ENCODE data around the gene LSAMP. TPM values are rescaled to one million over a fixed set of nuclear protein-coding genes. Genes with fewer than 3 reads are reported as not detected.

The LSAMP gene
- total RNA-seq, 4 donors from 2014 or later, result 1.2 to 3.0 (median 1.8) TPM

DNA sequence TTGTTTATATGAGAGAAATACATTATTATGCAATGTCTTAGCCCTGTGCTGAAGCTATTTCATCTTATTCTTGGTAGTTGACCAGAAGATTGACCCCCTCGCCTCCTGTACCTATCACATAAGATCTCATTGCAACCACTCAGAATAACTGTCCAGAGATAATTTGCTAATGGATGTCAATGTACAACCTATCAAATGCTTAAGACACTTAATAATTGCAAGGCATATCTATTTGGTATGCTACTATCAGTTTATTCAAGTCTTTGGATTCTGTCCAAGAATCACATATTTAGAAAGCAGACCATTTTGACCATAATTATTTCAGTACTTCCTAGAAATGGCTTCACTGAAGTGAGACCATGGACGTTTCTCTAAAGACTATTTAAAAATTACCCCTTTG is 580.4 kb downstream of the LSAMP start:
- intact Hi-C loops (cut with DNase I), result no loop called here

DNA sequence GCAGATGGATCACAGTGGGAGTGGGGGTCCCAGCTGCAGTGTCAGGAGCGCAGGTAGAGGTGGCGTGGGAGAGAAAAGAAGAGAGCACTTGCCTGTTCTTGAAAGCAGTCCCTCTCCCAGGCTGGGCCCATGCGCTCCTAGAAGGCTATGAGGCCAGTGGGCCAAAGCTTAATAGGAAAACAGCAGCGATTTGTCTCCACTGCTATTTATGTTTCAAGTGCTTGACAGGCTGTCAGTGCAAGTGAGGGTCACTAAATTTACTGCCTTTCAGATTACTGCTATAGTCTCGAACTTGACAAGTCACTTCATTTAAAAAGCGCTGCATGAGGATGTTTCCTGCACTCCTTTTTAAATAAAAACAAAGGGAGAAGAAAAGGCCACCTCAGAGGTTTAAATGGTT is 582.4 kb downstream of the LSAMP start:
- Histone ChIP-seq H3K27me3 (no peaks in the 10 kb centered on the region), H3K4me3 (no peak overlapping the region)
- 83% methylated on average over 6 of the region's 6 CpGs for WGBS

More for the DNA sequence above, 580.4 kb downstream of the LSAMP start:
- H3K9me3 ChIP-seq, result no peaks in the 10 kb centered on the region
- H3K36me3 ChIP-seq, result no peaks in the 10 kb centered on the region
- H3K4me1 ChIP-seq, result peaks cover 0 to 6% (median 0%) of the 10 kb centered on the region in 4 donors
- no peak overlapping the region for H3K4me3 ChIP-seq
- TF ChIP-seq POLR2A (IDR thresholded peaks at IDR 0.05; ENCODE audit: low read depth), result no peak
- 48% methylated on average over 2 of the region's 2 CpGs for WGBS
- H3K27me3 ChIP-seq, result no peaks in the 10 kb centered on the region
- H3K27ac ChIP-seq (replicated peaks in 1 of 4), result no peak overlapping the region
- DNase-seq (ENCODE audit: extremely low spot score), result no peak

DNA sequence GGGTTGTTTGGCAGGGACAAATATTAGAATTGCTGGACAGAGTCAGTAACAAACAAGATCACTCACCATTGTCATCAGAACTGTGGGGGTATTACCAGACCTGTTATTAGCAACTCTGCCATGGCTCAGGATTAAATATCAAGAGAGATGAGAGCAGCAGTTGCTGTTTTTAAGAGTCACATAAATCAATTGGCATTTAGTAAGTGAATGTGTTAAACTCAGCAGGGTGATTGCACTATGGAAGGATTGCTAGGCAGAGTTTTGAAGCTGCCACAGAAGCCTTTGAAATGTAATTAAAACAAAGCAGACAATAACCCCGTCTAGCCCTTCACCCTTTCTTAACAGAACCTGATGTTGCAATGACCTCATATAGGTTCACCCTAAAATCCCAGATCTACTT is 583.2 kb downstream of the LSAMP start:
- no peaks in the 10 kb centered on the region for H3K9me3 ChIP-seq
- intact Hi-C loops (cut with DNase I), result no loop called here
- no peak overlapping the region for H3K27ac ChIP-seq (replicated peaks in 1 of 4)
- H3K4me3 ChIP-seq, result no peak overlapping the region
- no peak for TF ChIP-seq EP300 (IDR thresholded peaks at IDR 0.05)
- no peak for TF ChIP-seq POLR2A (IDR thresholded peaks at IDR 0.05; ENCODE audit: low read depth)
- no peak for TF ChIP-seq POLR2AphosphoS5 (IDR thresholded peaks at IDR 0.05)
- TF ChIP-seq, protein P1, sequence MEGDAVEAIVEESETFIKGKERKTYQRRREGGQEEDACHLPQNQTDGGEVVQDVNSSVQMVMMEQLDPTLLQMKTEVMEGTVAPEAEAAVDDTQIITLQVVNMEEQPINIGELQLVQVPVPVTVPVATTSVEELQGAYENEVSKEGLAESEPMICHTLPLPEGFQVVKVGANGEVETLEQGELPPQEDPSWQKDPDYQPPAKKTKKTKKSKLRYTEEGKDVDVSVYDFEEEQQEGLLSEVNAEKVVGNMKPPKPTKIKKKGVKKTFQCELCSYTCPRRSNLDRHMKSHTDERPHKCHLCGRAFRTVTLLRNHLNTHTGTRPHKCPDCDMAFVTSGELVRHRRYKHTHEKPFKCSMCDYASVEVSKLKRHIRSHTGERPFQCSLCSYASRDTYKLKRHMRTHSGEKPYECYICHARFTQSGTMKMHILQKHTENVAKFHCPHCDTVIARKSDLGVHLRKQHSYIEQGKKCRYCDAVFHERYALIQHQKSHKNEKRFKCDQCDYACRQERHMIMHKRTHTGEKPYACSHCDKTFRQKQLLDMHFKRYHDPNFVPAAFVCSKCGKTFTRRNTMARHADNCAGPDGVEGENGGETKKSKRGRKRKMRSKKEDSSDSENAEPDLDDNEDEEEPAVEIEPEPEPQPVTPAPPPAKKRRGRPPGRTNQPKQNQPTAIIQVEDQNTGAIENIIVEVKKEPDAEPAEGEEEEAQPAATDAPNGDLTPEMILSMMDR (IDR thresholded peaks at IDR 0.05), result no peak
- peaks cover 0 to 19% (median 10%) of the 10 kb centered on the region in 4 donors for H3K4me1 ChIP-seq
- DNase-seq (ENCODE audit: extremely low spot score), result no peak
- H3K36me3 ChIP-seq, result no peaks in the 10 kb centered on the region
- no peaks in the 10 kb centered on the region for H3K27me3 ChIP-seq
- 63% methylated on average over 1 of the region's 1 CpG for WGBS

More for the DNA sequence above, 582.4 kb downstream of the LSAMP start:
- H3K27ac ChIP-seq (replicated peaks in 1 of 4), result no peak overlapping the region
- peaks cover 0 to 12% (median 2%) of the 10 kb centered on the region in 4 donors for H3K4me1 ChIP-seq
- no peaks in the 10 kb centered on the region for H3K9me3 ChIP-seq
- intact Hi-C loops (cut with DNase I), result no loop called here
- H3K36me3 ChIP-seq, result no peaks in the 10 kb centered on the region
- DNase-seq (ENCODE audit: extremely low spot score), result no peak
- TF ChIP-seq POLR2A (IDR thresholded peaks at IDR 0.05; ENCODE audit: low read depth), result no peak
- TF ChIP-seq EP300 (IDR thresholded peaks at IDR 0.05), result no peak
- TF ChIP-seq, protein P1 (IDR thresholded peaks at IDR 0.05), result no peak
- TF ChIP-seq POLR2AphosphoS5 (IDR thresholded peaks at IDR 0.05), result no peak

DNA sequence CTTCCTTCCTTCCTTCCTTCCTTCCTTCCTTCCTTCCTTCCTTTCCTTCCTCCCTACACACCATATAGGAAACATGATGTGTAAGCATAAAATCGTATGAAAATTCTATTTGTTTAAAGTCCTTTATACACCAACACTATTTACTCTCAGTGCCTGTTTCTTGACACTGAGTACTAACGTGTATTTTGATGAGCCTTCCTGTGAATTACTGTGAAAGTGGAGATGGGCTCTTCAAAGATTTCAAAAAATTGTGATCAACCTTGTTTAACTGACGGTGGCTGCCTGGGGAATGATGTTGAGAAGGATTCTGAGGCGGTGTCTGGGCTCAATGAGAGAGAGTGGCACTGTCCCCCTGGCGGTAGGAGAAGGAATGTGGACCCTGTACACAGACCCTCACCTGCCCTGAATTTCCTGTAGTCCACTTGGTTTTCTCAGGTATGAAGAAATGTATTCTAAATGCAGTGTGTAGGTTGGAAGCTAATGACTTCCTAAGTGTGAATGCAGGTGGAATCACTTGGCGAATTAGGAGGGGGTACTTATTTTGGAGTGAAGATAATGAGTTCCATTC is 584.0 kb downstream of the LSAMP start:
- Histone ChIP-seq H3K27ac (replicated peaks in 1 of 4) (no peak overlapping the region), H3K4me3 (no peak overlapping the region), H3K4me1 (peaks cover 0 to 24% (median 14%) of the 10 kb centered on the region in 4 donors), H3K36me3 (no peaks in the 10 kb centered on the region), H3K9me3 (no peaks in the 10 kb centered on the region), H3K27me3 (no peaks in the 10 kb centered on the region)
- DNase-seq (ENCODE audit: extremely low spot score), result no peak
- 83% methylated on average over 6 of the region's 6 CpGs for WGBS
- no peak for TF ChIP-seq POLR2AphosphoS5 (IDR thresholded peaks at IDR 0.05)
- no peak for TF ChIP-seq POLR2A (IDR thresholded peaks at IDR 0.05; ENCODE audit: low read depth)
- TF ChIP-seq EP300 (IDR thresholded peaks at IDR 0.05), result no peak
- TF ChIP-seq, protein P1 (IDR thresholded peaks at IDR 0.05), result no peak
- intact Hi-C loops (cut with DNase I), result no loop called here

DNA sequence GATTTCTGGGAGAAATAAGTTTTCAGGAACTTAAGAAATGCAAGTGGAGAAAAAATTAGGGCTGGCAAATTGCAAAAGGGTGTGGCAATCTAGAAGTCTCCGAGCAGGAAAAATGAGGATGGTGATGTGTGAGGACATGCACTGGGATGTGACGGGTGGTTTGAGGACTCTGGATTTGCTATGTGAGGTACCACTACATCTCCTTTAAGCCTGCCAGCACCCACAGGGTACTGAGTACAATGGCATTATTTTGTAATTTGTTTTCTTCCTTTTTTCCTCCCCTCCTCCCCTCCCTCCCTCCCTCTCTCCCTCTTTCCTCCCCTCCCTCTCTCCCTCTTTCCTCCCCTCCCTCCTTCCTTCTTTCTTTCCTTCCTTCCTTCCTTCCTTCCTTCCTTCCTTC is 584.5 kb downstream of the LSAMP start:
- Histone ChIP-seq H3K36me3 (no peaks in the 10 kb centered on the region), H3K9me3 (no peaks in the 10 kb centered on the region), H3K4me3 (no peak overlapping the region), H3K4me1 (peaks cover 0 to 24% (median 14%) of the 10 kb centered on the region in 4 donors), H3K27ac (replicated peaks in 1 of 4) (no peak overlapping the region), H3K27me3 (no peaks in the 10 kb centered on the region)
- 88% methylated on average over 2 of the region's 2 CpGs for WGBS
- TF ChIP-seq POLR2A (IDR thresholded peaks at IDR 0.05; ENCODE audit: low read depth) (no peak), EP300 (IDR thresholded peaks at IDR 0.05) (no peak), POLR2AphosphoS5 (IDR thresholded peaks at IDR 0.05) (no peak)
- TF ChIP-seq, protein P1 (IDR thresholded peaks at IDR 0.05), result no peak
- DNase-seq (ENCODE audit: extremely low spot score), result no peak
- intact Hi-C loops (cut with DNase I), result no loop called here

Measured in esophagus muscularis mucosa (tissue), 4 donors.